Epithelial cell of prostate (primary cell): ENCODE data around the gene TCF7L2.

Experiments used
- DNase-seq: peaks from one replicate; pipeline ENCODE4 v3.0.0-alpha.2; 2011; ENCODE audit warnings: low read depth, low spot score
- H3K27ac ChIP-seq: fragments of 450-650 bp; 2 replicates; pipeline ENCODE4 v1.5.1; 2017; ENCODE audit warnings: mild to moderate bottlenecking

The TCF7L2 gene

DNA sequence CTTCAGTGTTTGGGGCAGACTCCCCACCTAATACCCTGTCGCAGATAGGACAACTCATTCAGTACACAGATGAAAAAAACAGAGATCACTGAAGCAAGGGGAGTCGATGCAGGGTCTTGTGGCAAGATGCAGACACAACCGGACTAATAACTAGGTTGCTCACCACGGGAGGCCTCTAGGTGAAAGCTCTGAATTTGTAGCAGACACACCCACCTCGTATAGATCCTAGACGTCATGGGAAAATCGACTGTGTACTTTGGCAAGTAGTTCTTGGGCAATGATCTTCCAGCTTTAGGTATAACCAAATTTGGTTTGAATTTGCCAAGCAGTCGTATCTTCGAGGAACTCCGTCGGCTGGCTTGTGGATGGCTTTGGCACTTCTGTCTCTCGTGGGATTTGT lies 88.1 kb downstream of the TCF7L2 start:
- no peak overlapping the region for H3K27ac ChIP-seq
- DNase-seq, result no peak

DNA sequence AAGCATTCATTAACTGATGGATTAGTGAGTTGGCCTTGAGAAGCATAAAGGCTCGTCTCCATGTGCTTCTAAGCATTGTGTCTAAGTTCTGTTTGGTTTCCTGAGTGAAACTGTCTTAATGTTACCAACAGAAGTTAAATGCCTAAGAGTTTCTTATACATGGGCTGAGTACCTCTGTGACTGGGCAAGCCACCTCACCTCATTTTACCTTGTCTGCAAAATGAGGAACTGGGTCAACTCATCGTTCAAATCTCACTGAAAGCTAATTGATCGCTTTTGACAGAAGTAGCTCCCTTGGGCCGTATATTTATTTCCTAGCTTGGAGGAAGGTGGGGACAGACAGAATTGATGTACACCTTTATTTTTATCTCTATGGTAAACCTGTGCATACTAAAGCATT lies 88.9 kb downstream of the TCF7L2 start:
- no peak overlapping the region for H3K27ac ChIP-seq
- DNase-seq, result no peak

DNA sequence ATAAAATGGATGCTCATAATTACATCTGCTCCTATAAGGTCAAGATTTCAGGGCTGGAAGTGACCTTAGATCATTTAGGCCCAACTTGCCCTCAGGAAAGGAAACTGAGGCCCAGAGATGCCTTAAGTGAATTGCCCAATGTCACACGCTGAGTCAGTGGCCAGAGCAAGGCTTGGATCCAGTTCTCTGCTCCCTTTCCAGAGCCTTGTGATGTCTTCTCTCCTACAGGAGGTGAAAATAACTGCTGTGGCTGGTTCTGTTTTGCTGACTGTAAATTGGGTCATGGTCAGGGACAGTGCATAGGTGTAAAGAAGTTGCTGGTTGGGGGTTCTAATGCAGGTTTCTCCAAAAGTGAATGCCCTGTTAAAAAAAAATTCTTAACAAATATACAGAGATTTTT lies 91.3 kb downstream of the TCF7L2 start:
- no peak for DNase-seq
- H3K27ac ChIP-seq, result no peak overlapping the region

DNA sequence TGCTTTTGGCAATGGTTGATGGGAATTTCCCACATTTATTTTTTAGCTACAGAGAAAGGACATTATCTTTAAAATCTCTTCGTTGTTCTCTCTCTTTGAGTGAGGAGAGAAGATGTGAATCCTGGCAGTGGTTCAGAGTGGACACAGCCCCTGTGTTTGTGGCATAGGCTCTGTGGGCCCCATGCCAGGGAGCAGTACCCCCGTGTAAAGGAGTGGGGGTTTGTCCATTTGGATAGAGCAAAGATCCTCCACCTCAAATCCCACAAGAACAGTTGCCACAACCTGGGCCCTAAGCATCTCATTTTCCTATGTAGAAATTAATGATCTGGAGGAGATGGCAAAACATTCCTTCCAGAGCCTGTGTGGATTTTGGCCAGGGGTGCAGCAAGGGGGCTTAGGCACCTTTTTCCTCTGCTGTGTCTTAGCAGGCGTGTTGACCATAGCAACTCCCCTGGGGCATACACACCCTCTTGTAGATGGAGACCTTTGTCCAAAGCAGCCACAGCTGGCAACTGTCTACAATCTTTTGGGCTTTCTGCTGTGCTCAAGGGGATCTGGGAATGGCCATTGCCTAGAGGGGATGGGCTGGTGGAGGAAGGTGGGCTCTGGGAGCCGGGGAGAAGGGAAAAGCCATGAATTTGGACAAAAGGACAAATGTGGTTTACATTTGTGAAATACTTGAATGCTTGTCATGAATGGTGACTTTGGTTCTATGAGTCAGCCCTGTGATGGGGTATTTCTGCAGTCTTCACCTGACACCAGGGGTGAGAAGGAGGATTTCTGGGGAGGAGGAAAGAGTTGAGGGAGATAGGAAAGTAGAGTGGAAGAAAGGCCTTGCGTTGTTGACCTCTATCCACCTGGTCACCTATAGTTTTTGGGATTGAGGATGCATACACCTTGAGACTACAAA lies 92.0 kb downstream of the TCF7L2 start:
- no peak overlapping the region for H3K27ac ChIP-seq
- DNase-seq, result no peak

DNA sequence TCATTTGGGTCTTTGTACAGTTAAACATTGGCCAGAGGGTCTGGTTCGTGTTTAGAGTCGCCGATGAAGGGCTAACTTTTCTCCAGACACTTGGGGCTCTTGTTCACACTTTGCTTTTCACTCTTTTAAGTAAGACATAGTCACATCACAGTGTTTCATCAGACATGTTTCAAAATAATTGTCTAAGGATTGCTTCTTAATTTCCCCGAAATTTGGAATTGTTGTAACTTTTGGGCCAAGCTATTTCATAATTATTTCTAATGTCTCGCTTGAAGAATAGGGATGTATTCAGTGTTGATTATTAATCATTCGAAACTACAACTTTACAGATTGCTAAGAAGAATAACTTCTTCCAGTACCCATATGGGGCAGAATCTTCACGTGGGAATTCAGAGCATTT lies 92.8 kb downstream of the TCF7L2 start:
- DNase-seq, result no peak
- H3K27ac ChIP-seq, result no peak overlapping the region

DNA sequence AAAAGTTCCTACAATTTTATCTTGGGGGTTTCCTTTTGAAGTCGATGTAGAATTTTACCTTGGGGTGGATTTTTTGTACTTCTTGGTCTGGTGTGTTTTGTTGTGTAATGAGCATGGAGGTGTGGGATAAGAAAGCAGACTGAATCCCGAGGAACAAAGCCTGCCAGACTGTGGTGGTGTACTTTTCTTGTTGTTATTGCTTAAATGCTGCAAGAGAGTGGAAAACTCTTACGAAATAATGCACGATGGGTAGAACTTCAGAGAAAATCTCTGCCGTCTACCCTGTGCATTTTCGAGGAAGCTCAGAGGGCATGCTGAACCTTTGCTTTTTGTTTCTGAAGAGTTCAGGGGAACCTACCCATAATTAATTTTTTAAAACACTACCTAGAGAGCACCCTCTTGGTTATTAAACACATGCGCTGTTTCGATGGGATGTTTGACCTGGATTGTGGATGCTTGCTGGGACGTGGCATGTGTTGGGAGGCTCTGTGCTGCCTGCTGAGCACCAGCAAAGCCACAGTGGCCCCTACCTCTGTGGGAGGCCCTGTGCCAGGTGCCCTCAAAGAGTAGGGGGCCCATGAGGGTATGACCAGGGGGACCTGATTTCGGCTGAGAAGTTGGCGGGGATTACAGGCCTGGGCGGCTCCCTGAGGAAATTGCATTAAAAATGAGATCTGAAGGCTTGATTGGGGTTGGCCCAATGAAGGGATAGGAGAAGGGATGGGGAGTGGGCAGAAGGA lies 94.1 kb downstream of the TCF7L2 start:
- no peak overlapping the region for H3K27ac ChIP-seq
- DNase-seq, result no peak

DNA sequence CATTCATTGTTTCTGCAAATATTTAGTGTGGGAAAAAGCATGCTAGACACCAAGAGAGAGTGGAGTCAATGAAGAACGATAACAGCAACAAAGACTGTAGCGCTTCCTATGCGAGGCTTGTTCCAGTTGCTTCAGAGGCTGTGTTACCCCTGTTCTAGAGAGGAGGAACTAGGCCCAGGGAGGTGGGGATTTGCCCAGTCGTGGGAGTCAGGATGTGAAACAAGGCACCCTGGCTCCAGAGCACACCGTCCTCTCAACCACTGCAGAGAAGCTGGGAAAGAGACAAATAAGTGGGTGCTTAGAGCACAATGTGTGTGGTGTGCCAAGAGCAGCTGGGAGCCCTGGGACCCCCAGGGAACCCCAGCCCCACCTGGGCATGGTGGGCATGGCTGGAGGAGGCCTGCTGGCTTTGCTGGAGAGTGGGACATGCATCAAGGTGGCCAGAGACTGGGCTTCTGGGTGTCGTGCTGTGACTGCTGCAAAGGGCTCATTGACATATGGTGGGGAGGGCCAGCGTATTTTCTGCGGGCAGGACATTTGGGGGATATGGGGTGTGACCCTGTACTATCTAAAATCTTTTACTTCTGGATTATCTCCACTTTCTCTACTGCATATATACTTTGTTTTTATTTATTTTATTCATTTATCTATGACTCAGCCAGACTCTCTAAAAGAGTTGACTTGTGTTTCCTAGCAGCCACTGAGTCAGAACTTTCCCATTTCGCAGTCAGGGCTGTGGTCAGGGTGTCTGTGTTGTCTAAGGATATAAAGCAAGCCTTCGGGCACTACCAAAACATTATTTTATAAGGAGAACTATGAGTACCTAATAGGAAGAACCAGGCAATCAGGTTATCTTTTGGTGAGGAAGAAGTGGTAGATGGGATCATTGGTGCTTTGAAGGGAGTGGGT lies 95.4 kb downstream of the TCF7L2 start:
- DNase-seq, result peak; percentile 80
- H3K27ac ChIP-seq, result no peak overlapping the region

DNA sequence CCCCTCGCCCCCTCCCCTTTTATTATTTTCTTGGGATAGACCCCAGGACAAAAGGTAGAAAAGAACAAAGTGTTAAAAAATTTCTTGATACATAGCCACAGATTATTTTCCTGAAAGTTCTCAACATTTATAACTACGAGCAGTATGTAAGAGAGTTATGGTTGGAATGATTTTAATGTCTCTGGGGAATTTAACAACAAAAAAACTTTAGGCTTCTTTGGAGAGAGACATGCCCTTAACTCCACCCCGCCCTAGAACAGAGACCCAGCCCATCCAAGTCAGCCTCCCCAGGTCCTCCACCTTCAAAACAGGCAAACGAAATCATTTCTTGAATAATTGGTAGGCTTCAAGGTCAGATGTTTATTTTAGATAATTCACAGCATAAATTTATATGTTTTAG lies 97.1 kb downstream of the TCF7L2 start:
- DNase-seq, result no peak

DNA sequence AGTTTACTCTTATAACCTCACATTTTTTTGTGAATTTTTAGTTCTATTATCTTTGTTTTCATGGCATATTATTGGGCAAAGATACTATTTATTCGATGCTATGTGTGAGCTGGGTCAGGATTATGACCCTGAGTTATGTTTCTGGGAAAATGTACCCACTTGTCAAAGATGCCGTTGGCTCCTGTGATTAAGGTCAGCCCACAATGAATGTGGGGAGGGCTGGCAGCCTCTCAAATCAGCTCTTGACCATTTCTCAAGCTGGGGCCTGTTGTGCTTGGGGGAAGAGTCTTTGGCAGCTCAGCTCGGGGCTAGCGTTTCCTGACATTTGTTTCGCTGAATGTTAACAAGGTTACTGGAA lies 97.5 kb downstream of the TCF7L2 start:
- H3K27ac ChIP-seq, result no peak overlapping the region
- no peak for DNase-seq

More for the DNA sequence above, 97.1 kb downstream of the TCF7L2 start:
- H3K27ac ChIP-seq, result no peak overlapping the region

DNA sequence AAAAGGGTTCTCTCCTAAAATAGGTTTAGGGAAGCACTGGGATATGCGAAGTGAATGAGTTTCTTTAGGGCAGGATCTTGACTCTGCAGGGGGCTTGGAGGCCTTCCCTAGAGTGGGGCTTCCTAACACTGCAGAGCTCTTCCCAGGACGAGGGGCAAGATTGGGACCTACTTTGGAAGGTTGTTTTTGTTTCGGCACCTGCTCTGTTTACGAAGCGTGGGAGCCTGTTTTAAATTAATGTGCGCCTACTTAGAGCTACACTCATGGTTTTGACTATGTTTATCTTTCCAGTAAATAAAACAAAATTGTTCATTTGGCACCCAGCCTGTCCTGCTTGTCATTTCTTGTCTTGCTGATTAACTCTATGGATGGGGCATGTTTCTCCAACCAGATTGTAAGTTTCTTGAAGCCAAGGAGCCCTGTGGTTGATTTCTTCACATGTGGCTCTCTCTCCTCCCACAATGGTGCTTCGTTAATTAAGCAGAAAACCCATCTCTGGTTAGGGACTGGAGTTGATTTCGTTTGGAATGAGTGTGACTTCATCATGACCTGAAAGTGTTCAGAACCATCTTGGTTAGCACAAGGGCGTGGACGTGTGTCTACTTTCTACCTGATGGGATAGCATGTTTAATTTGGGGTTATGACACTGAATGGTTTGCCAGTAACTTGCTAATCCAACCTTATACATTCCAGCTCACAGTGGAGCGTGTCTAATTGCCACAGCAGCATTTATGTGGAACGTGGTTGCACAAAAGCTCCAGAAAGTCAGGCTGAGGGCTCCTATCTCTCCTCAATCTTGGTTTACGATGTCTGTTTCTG lies 98.1 kb downstream of the TCF7L2 start:
- H3K27ac ChIP-seq, result no peak overlapping the region
- no peak for DNase-seq

DNA sequence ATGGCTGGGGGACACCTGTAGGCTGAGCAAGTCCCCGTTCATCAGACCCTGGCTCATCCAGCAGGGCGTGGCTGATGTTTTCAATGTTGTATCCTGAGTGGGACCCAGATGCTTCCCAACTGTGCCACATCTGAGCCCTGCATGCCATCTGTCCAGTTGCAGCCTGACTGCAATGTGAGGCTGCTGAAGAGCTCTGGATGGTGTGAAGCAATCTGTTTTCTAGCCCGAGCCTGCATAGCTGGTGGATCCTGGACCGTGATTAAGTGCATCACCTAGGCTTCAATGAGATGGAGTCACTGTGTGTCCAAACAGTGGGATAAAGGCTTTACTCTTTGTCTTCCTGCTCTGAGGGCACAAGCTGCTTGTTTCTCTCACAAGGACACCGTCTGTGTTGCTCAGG lies 99.8 kb downstream of the TCF7L2 start:
- no peak overlapping the region for H3K27ac ChIP-seq
- no peak for DNase-seq

DNA sequence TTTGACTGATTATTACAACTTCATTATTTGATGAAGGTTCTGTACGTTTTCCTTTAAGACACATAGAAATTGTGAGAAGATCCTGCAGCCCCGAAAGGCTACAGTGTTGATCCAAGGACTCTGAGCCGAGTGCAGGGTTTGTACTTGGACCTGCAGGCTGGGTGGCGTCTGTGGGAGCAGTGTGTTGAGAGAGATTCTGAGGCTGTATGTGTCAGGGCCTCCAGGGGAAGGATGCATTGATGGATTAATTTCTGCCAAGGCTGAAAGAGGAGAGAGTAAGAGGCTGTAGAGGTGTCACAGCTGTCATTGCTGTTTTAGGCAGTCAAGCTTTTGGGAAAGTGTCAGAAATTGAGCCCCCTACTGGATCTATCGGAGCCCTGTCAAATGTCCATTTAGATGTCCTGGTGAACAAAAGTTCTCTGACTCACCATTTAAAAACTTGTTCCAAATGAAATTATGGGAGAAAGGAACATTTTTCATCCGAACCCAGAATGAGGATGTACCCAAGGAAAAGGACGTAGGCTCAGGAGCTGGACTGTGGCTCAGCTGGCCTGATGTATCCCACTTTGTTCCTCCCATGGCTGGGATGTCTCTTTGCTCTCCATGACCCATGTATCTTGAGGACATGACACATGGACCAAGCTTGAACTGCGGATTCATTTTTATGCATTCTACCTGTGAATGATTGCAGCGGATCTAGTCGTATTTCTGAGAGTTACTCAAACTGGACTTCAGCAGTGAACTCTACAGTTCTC lies 102.2 kb downstream of the TCF7L2 start:
- no peak overlapping the region for H3K27ac ChIP-seq
- DNase-seq, result no peak

DNA sequence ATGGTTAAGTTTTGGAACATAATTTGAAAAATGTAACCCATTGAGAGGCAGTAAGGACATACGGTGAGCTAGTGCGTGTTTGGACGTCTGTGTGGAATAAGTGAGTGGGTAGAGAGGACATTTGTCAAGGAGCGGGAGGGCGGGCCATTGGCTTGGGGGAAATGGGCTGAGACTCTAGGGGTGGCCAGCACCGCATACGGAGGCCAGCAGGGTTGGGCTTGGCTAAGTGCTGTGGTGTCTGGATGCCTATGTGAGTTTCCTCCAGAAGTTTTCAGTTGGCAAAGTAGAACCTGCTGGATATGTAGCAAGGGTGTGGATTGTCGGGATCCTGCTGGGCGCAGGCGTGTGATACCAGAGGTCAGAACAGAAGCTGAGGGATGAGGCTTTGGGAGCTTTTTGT lies 103.0 kb downstream of the TCF7L2 start:
- no peak for DNase-seq
- H3K27ac ChIP-seq, result no peak overlapping the region

DNA sequence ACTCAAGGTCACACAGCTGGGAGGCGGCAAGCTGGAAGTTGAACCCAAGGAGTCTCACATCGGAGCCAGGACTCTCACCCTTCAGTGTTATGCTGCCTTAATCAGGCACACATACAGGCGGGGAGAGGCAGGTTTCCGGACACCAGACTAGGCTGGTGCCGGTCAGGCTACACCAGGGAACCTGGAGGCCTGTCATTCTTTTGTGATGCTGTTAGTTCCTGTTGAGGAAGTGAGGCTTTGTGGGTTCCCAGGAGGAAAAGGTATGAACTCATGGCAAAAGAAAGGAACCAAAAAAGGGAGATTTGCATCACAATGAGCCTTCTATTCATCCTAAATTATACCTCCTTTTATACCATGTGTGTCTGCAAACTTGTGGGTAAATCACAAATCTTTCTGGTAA lies 103.8 kb downstream of the TCF7L2 start:
- DNase-seq, result no peak

DNA sequence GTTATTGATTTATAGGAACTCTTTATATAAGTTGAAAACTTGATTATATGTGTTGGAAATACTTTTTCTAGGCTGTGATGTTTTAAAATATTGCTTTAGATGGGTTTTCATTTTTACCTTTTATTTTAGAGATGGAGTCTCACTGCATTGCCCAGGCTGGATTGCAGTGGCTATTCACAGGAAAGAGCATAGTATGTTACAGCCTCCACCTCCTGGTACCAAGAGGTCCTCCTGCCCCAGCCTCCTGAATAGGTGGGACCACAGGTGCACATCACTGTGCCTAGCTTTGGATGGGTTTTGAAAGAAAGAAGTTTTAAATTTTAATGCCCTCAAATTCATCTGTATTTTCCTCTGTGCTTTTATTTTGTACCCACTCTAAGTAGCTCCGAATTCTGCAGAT lies 105.4 kb downstream of the TCF7L2 start:
- no peak overlapping the region for H3K27ac ChIP-seq
- DNase-seq, result no peak

More for the DNA sequence above, 103.8 kb downstream of the TCF7L2 start:
- H3K27ac ChIP-seq, result no peak overlapping the region

DNA sequence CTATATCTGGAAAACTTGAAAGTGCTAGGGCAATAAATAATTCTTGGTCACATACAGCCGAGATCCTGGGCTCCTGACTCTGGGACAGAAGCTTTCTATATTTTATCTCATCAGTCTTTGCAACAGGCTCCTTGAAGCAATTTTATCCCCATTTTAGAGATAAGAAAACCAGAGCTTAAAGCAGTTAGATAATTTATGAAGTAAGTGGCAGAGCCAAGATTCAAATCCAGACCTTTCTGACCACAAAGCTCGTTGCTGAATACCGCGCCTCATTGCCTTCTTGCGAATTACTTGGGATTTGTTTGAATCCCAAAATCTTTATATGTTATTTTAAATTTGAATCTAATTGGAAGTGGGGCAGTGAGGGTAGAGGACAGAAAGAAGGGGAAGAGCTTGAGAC lies 106.0 kb downstream of the TCF7L2 start:
- no peak for DNase-seq
- H3K27ac ChIP-seq, result peak overlapping the region; percentile 28

DNA sequence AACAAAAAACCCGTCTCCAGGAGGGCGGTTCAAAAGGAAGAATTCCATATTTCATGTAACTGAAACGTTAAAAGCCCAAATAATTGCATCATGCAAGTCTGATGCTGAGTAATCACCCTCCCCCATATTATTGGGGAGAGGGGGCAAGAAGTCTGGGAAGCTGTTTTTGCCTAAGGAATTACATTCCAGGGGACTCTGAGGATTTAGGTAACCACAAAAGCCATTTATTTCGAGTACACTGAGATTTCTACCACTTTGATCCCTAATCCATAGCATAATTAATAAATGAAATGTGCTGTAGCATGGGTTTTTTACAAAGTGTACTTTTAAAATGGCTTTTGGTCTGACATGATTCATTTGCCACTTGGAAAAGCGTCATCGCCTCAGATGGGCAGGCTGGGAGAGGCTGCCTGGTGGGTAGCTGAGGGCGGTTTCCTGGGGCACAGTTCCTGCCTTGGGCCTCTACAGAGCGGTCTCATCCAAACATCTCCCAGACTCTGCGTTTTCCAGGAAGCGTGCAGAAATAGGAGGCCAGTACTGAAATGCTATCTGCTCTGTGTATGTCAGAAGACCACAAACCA lies 106.5 kb downstream of the TCF7L2 start:
- DNase-seq, result no peak
- H3K27ac ChIP-seq, result peak overlapping the region; percentile 28

DNA sequence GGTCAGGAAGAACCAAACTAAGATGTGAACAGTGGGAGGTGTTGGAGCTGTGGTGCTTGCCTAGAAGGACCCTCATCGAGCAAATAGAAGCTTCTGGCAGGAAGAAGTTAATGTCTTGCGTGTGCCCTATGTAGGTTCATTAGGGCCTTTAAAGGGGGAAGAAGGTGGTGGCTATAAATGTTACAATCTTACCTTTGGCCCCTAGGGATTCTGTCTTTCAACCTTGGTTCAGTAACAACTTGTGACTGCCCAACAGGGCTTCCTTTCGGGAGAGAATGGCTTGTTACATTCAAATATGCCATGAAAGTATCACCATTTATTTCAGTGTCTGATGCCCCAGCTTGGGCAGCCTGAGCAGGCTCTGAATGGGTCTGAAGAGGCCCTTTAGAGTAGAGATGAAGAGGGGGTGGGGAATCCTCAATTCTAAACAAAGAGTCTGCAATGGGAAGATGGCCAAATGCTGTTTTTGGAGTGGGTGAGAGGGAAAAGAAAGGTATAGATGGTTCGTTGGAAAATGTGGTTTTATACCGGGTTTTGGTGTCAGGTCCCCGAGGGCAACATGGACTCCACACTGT lies 108.0 kb downstream of the TCF7L2 start:
- DNase-seq, result no peak
- no peak overlapping the region for H3K27ac ChIP-seq
